Progenitor cell of endocrine pancreas (in vitro differentiated cells): Measurements from ENCODE around the gene ARID4A. TPM values are rescaled to one million over a fixed set of nuclear protein-coding genes. Genes with fewer than 3 reads are reported as not detected.

Experiments used
- DNase-seq: peaks from one replicate; pipeline ENCODE4 v3.0.0; 2021; ENCODE audit warnings: low spot score; ENCODE audit not compliant: unreplicated experiment
- H3K27ac Mint-ChIP-seq: 2 replicates; pipeline ENCODE4 v1.8.0; 2021; ENCODE audit warnings: mild to moderate bottlenecking, moderate library complexity, mixed read lengths
- H3K27me3 Mint-ChIP-seq: 2 replicates; pipeline ENCODE4 v1.8.0; 2021; ENCODE audit warnings: mixed read lengths
- H3K36me3 Mint-ChIP-seq: 2 replicates; pipeline ENCODE4 v1.8.0; 2022; ENCODE audit warnings: mixed read lengths; ENCODE audit not compliant: insufficient read depth
- H3K4me1 Mint-ChIP-seq: 2 replicates; pipeline ENCODE4 v1.8.0; 2021; ENCODE audit warnings: low read depth, mixed read lengths
- H3K4me3 Mint-ChIP-seq: 2 replicates; pipeline ENCODE4 v1.8.0; 2021; ENCODE audit warnings: low read depth, mild to moderate bottlenecking, moderate library complexity, mixed read lengths
- H3K9me3 Mint-ChIP-seq: 2 replicates; pipeline ENCODE4 v1.8.0; 2021; ENCODE audit warnings: low read depth, mixed read lengths
- CTCF ChIP-seq: fragments of 200-600 bp; sonication (generic); IDR thresholded peaks from one replicate; pipeline ENCODE4 v1.5.0; 2021; ENCODE audit warnings: antibody characterized with exemption, mild to moderate bottlenecking; ENCODE audit not compliant: unreplicated experiment
- total RNA-seq: library from RNA; stranded (reverse); gene quantifications from 2 replicates; pipeline ENCODE4 v1.2.1, GENCODE V29; 2021

Gene ARID4A
- total RNA-seq, 1 donor from 2014 or later: 35.1 TPM

- no peak for TF ChIP-seq CTCF
- H3K4me3 Mint-ChIP-seq: no peak overlapping the region
- H3K36me3 Mint-ChIP-seq: peaks cover 14% of the 10 kb centered on the region
- no peak for DNase-seq
- peaks cover 11% of the 10 kb centered on the region for H3K4me1 Mint-ChIP-seq
- no peak overlapping the region for H3K27ac Mint-ChIP-seq
- H3K9me3 Mint-ChIP-seq: no peaks in the 10 kb centered on the region
- H3K27me3 Mint-ChIP-seq: no peaks in the 10 kb centered on the region
These were observed 3.1 kb downstream of the ARID4A start for GRCh38 chr14:58301416-58301815.

GRCh38 chr14:58305730-58306129 lies 7.4 kb downstream of the ARID4A start:
- Mint-ChIP-seq H3K27ac (no peak overlapping the region), H3K27me3 (no peaks in the 10 kb centered on the region), H3K36me3 (peaks cover 19% of the 10 kb centered on the region)

GRCh38 chr14:58307597-58308316 lies 9.4 kb downstream of the ARID4A start:
- Mint-ChIP-seq H3K27ac (no peak overlapping the region), H3K36me3 (peaks cover 15% of the 10 kb centered on the region), H3K9me3 (no peaks in the 10 kb centered on the region), H3K4me3 (no peak overlapping the region), H3K27me3 (no peaks in the 10 kb centered on the region), H3K4me1 (no peaks in the 10 kb centered on the region)
- DNase-seq: no peak
- no peak for TF ChIP-seq CTCF

More at GRCh38 chr14:58305730-58306129, 7.4 kb downstream of the ARID4A start:
- no peak for TF ChIP-seq CTCF
- Mint-ChIP-seq H3K4me3 (no peak overlapping the region), H3K9me3 (no peaks in the 10 kb centered on the region), H3K4me1 (no peaks in the 10 kb centered on the region)
- DNase-seq: no peak

DNA sequence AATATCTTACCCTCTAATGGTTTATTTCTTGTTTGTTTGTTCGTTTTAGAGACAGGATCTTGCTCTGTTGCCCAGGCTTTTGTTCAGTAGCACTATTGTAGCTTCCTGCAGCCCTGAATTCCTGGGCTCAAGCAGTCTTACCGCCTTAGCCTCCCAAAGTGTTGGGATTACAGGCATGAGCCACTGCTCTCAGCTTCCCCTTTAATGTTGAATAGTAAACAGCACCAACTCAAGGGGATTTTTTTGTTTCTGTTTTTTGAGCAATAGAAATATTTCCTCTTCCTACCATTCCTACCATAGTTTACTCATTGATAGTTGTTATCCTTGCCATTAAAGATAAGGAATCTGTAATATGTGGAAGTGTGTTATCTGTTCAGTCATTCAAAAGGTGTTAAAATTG lies 10.7 kb downstream of the ARID4A start:
- TF ChIP-seq CTCF: no peak
- DNase-seq: no peak
- Mint-ChIP-seq H3K4me3 (no peak overlapping the region), H3K36me3 (peaks cover 11% of the 10 kb centered on the region), H3K4me1 (no peaks in the 10 kb centered on the region), H3K27ac (no peak overlapping the region), H3K27me3 (no peaks in the 10 kb centered on the region), H3K9me3 (no peaks in the 10 kb centered on the region)

DNA sequence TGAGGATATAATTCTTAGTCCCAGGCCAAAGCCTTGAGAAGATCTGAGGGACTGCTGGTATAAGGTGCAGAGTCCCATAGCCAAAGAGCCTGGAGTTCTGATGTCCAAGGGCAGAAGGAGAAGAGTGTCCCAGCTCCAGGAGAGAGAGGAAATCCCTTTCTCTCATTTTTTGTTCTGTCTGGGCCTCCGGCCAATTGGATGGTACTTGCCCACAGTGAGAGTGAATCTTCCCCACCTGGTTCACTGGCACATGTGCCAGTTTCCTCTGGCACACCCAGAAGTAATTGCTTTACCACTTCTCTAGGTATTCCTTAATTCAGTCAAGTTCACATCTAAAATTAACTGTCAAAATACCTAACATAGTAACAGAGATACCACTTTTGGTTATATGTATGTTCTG lies 15.3 kb downstream of the ARID4A start:
- TF ChIP-seq CTCF: no peak
- Mint-ChIP-seq H3K4me1 (no peaks in the 10 kb centered on the region), H3K36me3 (peaks cover 13% of the 10 kb centered on the region)

More for the DNA sequence above, 15.3 kb downstream of the ARID4A start:
- no peaks in the 10 kb centered on the region for H3K9me3 Mint-ChIP-seq
- DNase-seq: no peak
- H3K27me3 Mint-ChIP-seq: no peaks in the 10 kb centered on the region
- no peak overlapping the region for H3K4me3 Mint-ChIP-seq
- peak overlapping the region; percentile 37 for H3K27ac Mint-ChIP-seq
